Amniotic stem cell (primary cell): ENCODE results near the gene MAT2A.
"Not testable (repeated sequence)": the region's sequence is repeated elsewhere in the genome, so short reads cannot be mapped to it uniquely, and the experiment has no call there.

Experiments
- DNase-seq: peaks from one replicate; lab custom pipeline; 2025; lab: John Stamatoyannopoulos, UW

MAT2A gene

DNA sequence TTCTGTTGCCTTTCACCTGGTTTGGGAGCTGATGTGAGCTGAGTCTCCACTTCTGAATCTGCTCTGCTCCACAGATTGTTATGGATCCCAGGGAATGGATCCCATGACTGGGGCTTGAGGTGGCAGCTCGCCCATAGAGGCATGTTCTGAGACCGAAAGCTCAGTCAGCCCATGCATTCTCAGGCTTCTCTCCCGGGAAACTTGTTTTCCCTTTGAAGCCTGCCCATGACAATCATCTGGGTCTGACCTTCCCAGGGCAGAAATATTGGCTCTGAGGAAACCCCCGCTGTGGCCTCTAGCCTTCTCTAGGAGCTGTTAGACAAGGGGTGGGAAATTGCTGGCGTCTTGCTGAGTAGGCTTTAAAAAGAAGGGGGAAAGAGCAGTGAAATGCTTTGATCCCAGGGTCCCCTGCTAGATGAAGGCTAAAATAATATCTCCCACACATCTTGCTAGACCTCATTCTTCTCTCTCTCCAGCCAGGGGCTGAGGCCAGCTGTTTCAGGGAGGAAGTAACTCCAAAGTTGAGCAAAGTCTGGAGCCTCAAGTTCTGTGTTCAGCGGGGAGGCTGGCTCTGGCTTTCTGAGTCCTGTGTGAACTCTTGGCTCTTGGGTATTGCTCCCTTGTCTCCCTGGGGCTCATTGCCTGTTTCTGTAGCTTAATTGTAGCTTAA, 40.4 kb downstream of the MAT2A start:
- no peak for DNase-seq

DNA sequence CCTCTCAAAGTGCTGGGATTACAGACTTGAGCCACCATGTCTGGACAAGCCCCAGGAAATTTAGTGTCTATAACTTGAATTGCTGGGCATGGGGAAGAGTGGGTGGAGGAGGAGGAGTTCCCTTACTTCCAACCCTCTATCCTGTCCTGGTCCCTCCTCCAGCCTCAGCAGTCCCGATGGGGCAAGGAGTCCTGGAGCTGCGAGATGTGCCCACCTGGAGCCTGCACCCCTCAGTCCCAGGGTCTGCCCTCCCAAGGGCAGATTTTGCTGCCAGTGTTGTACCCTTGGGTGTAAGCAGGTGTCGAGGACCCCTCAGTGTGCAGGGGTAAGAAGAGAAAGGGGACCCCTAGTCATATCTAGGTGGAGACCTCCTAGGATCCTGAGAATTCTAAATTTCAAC, 41.2 kb downstream of the MAT2A start:
- DNase-seq = no peak

DNA sequence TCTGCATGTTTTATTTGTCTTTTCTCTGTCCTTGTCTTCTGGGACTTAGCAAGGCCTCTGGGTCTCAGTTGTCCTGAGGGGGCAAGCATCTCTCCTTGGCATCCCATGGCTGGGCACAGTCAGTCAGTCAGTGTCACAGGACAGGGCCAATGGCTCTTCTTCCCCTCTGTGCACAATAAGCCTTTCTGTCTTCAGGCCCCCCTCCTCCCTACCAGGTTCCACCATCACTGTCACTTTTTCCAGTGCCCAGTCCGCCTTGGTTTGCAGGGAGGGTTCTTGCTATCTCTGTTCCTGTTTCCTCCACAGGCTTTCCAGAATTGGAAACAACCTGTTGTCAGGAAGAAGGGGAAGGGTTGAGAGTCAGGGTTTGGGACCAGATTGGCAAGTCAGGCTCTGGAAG, 43.5 kb downstream of the MAT2A start:
- DNase-seq = no peak

DNA sequence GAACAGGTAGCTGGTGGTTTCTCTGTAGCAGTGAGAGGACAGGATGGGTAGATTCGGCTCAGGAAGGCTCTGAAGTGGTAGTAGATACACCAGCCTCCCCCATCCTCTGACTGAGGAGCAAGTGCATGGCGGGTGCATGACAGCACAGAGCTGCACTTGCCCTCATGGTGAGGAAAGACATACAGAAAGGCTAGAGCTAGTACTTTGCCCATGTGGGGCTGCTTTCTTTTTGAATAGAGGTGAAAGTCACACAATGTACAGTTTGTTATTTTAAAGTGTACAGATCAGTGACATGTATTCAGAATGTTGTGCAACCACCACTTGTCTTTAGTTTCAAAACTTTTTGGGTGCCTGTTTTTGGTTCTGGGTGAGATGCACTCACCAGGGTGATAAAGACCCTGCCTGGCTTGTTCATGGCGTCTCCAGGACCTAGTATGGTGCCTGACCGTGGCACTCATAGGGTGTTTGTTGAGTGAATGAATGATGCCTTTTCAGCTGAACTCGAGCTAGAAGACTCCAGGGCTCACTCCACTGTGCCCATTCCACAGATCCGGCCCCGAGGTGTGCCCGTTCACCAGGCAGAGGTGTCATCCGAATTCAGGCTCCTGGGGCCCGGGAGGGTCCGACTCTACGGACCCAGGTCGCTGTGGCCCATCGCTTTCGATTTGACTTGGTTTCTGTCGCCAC, 44.8 kb downstream of the MAT2A start:
- no peak for DNase-seq

DNA sequence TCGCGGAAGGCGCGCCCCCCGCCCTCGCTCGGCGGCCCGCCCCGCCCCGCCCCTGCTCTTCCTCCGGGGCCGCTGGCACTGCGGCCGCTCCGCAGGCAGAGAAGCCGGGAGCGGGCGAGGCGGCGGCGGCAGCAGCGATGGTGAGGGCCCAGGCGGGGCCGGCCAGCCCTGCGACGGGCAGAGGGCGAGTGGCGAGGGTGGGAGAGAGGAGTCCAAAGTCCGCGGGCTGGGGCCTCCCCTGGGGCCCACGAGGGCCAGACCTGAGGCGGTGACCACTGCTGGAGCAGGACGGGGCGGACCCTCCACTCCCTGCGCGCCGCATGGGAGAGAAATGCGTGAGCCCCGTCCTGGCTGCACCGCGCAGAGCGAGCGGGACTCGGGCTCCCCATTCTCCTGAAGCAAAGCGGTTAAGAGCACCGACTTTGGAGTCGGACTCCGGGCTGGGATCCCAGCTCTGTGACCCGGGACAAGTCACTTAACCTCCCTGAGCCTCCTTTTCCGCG, 45.4 kb downstream of the MAT2A start, which contains the start of gene VAMP5:
Gene VAMP5 (plus strand): TSS at position 78 of the 503 bp plus-strand sequence. CDS start 60 bp downstream, at position 138.
- DNase-seq = no peak

DNA sequence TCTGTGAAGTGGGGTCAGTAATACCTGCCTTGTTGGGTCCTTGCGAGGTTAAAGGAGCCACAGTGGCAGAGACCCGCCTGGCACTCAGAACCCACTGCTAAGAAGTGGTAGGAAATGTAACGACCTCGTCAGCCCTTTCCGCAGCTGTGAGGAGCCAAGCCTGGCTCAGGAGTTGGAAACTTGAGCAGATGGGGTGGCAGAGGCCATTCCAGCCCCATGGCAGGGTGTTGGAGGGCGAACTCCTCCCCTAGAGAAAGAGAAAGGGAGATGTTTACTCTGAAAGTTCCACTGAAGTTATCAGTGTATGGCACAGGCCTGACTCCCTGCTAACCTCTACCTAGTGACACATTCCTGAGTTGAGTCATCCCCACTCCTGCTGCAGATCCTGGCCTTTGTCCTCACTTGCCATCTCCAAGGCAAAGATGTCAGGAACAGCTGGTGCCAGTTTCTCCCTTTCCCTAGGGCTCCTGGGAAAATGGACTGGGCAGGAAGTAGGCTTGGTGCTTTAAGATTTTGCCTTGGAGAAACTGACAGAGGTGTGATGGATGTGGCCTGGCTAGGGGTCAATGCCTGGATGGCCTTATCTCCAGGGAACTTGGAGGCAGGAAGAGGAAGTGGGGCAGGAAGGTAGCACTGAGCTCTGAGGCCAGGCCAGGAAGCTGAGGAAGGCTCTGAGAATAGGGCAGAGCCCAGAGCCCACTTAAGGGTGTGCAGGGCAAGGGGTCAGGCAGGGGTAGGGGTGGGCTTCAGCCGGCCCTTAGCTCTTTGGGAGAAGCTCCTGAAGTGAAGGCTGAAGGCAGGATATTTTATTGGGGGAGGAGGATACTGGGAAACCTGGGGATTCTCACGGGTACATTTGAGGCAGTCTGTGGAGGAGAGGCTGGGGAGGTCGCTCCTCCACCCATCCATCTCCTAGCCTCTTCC, 46.2 kb downstream of the MAT2A start:
- DNase-seq = no peak

DNA sequence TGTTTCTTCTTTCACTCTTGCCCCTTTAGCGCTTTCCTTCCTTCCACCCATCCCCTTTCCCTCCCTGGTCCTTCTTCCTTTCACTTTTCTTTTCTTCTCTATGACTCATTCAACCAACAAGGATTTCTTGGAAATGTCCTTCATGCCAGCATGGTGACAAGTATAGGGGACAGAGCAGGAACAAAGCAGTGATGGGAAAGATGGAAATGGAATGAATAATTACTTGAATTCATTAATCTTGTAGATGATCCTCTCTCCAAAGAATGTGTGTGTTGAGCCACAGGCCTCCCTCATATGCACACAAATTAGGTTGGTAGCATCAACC, 46.8 kb downstream of the MAT2A start:
- no peak for DNase-seq

DNA sequence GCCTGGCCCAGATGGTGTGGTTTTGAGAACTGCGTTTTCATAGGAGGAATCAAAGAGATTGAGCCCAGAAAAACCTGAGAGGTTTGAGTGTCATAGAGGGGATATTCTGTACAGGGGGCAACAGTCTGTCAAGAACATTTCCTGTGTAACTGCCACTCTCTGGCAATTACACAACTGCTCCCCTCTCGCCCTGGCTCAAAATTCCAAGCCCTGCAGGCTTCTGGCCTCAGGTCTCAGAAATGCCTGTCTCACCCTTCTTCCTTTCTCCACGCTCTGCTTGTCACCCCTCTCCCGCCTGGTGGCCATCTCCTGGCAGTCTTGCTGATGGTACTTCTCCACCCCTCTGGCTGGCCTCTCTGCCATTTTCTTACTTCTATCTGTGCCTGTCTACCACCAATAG, 49.3 kb downstream of the MAT2A start:
- DNase-seq = no peak

DNA sequence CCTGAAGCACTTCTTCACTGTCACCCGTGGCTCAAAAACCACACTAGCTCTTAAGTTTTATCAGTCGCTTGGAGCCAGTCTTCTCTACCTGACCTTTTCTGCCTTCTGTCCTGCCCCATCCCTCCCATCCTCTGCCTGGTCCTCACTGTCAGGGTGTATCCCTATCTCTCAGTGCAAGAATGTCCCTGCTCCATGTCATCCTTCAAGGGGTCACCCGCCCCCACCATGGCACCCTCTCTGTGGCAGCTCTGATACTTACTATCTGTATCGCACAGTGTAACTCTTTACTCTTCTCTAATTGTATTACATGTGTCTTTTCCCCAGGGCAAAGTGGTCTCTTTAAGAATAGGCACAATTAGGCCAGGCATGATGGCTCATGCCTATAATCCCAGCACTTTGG, 49.7 kb downstream of the MAT2A start:
- no peak for DNase-seq

DNA sequence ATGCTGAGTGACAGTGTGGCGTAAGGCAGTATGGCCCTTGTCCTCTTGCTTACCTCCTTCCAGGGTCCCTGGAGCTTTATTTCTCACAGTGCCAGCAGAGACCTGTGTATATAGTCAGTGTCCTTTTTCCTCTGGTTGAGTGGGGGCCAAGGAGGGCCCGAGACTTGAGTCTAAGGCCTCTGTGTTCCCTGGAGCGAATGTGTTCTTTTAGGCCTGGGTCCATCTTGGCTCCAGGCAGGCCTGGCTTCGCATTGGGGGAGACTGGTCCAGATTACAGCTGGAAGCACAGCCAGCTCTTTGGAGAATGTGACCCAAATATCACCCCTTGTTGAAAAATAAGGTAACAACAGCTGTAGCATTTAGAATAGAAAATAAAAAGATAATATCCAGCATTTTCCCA, 50.2 kb downstream of the MAT2A start:
- DNase-seq = no peak

DNA sequence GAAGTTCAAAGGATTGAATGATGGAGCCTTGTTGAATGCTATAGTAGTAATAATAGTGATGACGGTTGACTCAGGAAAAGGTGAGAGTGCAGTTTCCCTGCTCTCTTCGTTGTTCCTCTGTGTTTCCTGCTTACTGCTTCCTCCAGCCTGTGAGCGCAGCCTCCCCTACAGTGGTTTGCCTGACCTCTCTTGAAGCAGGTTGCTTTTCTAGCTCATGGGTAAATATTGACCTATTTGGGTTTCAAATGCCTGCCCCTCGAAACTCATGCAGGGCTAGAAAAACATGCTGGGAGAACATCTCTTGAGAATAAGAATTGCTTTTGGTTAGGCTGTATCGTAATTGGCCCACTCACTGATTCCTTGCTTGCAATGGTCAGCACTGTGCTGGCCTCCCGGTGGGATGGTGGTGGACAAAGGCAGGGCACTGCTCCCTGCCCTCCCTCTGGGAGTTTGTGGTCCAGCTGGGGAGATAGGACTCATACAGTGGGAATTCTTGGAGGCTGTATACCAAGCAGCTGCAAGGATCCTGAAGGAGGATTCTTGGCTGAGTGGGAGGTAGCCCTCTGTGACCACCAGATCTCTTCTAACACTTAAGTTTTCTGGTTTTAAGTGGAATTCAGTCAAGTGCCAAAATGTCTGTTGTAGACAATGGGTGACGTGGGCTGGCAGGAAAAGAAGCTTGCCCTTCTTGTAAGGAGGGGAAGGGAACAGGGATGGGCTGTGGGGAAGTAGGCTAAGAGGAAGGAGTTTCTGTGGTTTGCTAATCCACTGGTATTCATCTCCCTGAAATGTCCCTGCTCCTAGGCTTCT, 51.2 kb downstream of the MAT2A start:
- no peak for DNase-seq

DNA sequence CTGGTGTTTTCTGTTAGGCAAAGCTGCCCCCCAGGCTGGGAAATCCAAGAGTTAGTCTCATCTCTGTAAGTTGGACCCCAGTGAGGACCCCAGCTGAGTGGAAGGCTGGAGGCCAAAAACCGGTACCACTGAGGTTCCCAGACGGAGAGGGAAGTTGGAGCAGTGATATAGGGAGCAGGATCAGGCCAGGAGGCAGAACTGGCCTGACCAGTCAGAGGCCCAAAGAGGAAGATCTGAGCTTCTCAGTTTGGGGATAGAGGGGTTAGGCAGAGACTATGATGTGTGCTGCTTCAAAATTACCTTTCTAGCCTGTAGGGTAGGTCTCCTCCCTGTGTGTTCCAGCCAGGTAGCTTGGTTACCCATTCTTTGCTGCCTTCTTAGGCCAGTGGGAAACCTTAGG, 52.0 kb downstream of the MAT2A start:
- DNase-seq = no peak

DNA sequence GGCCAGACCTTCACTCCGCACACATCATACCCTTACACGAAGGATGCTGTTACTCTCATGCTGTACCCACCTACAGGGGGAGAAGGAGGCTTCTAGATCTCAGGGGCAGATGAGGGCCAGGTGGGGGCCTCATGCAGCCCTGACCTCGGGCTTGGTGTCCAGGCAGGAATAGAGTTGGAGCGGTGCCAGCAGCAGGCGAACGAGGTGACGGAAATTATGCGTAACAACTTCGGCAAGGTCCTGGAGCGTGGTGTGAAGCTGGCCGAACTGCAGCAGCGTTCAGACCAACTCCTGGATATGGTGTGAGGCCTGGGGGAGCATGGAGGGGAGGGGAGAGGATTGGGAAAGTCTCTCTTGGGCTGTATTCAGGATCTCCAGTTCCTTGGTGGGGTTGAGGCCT, 52.6 kb downstream of the MAT2A start:
- no peak for DNase-seq

DNA sequence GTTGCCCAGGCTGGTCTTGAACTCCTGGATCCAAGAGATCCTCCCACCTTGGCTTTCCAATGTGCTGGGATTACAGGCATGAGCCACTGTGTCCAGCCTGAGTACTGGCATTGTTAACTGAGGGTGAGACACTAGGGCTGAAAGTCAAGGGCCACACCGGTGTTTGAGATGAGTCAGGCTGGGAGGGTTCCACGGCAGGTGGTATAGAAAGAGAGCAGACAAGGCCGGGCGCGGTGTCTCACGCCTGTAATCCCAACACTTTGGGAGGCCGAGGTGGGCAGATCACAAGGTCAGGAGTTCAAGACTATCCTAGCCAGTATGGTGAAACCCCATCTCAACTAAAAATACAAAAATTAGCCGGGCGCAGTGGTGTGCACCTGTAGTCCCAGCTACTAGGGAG, 53.3 kb downstream of the MAT2A start:
- DNase-seq = not testable (repeated sequence)

DNA sequence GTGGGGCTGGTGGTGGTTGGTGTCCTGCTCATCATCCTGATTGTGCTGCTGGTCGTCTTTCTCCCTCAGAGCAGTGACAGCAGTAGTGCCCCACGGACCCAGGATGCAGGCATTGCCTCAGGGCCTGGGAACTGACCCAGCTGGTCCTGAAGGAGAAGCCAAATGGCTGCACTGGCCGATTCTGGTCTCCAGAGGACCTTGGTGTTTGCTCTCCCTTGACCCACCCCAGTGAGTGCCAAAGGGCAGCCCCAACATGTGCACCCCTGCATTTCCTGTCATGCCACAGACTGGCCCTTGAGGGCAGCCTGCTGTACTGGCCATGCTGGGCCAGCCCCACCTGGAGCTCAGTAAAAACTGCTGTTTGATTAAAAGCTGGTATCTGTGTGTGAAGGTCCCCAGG, 54.1 kb downstream of the MAT2A start:
- DNase-seq = no peak
